Left hindlimb (tissue), 1 donor: ENCODE measurements around the gene MSMB.
"Not testable (repeated sequence)": the region's sequence is repeated elsewhere in the genome, so short reads cannot be mapped to it uniquely, and the experiment has no call there.

Experiments
- DNase-seq: peaks from one replicate; pipeline ENCODE4 v3.0.0-alpha.2; 2018

The MSMB gene

GRCh38 chr10:46004963-46005362, 41.1 kb downstream of the MSMB start:
- DNase-seq = no peak

- DNase-seq = no peak
These were observed 43.0 kb downstream of the MSMB start for GRCh38 chr10:46002916-46003693.

- not testable (repeated sequence) for DNase-seq
These were observed 43.8 kb downstream of the MSMB start for GRCh38 chr10:46002189-46002687.

- DNase-seq = no peak
These were observed 44.8 kb downstream of the MSMB start for GRCh38 chr10:46001187-46001756.

- no peak for DNase-seq
These were observed 45.5 kb downstream of the MSMB start for GRCh38 chr10:46000538-46000937.

- not testable (repeated sequence) for DNase-seq
These were observed 46.1 kb downstream of the MSMB start for GRCh38 chr10:45999955-46000354.

- DNase-seq = no peak
These were observed 47.9 kb downstream of the MSMB start for GRCh38 chr10:45997994-45998763.

GRCh38 chr10:45997557-45997956, 48.5 kb downstream of the MSMB start:
- DNase-seq = no peak

GRCh38 chr10:45985590-45985989, 60.5 kb downstream of the MSMB start:
- not testable (repeated sequence) for DNase-seq

GRCh38 chr10:45984473-45984872, 61.6 kb downstream of the MSMB start:
- DNase-seq = not testable (repeated sequence)

- not testable (repeated sequence) for DNase-seq
These were observed 62.4 kb downstream of the MSMB start for GRCh38 chr10:45983538-45984186.
